GM21786 (cell line): ENCODE results near the gene GRK6.

ENCODE experiments used
- ATAC-seq: cut with Tn5 transposase; IDR thresholded peaks from one replicate; pipeline ENCODE4 v1.9.1; 2021; ENCODE audit not compliant: unreplicated experiment

GRK6 gene

GRCh38 chr5:177468685-177469628 is 42.5 kb downstream of the GRK6 start:
- no peak for ATAC-seq

GRCh38 chr5:177469750-177470525 is 43.5 kb downstream of the GRK6 start:
- ATAC-seq = no peak

- ATAC-seq = no peak
Observed at GRCh38 chr5:177470759-177471536, 44.5 kb downstream of the GRK6 start.

- ATAC-seq = no peak
Observed at GRCh38 chr5:177471610-177472356, 45.3 kb downstream of the GRK6 start.

GRCh38 chr5:177472460-177473442 is 46.3 kb downstream of the GRK6 start:
- ATAC-seq = no peak

- ATAC-seq = no peak
Observed at GRCh38 chr5:177473443-177474001, 47.0 kb downstream of the GRK6 start, which contains the start of gene DBN1. TSS of gene DBN1 (minus strand) at chr5:177473634. CDS start at chr5:177473521, 113 bp downstream.

- ATAC-seq = no peak
Observed at GRCh38 chr5:177474002-177474476, 47.6 kb downstream of the GRK6 start.

GRCh38 chr5:177474846-177475562 is 48.5 kb downstream of the GRK6 start:
- no peak for ATAC-seq

- ATAC-seq = no peak
Observed at GRCh38 chr5:177475563-177476427, 49.3 kb downstream of the GRK6 start.

- ATAC-seq = no peak
Observed at GRCh38 chr5:177476531-177477233, 50.2 kb downstream of the GRK6 start.

- no peak for ATAC-seq
Observed at GRCh38 chr5:177477701-177478477, 51.4 kb downstream of the GRK6 start.

GRCh38 chr5:177478711-177479646 is 52.5 kb downstream of the GRK6 start:
- no peak for ATAC-seq

- no peak for ATAC-seq
Observed at GRCh38 chr5:177479774-177480173, 53.3 kb downstream of the GRK6 start.

GRCh38 chr5:177482359-177482795 is 55.9 kb downstream of the GRK6 start:
- no peak for ATAC-seq

GRCh38 chr5:177483042-177483441 is 56.6 kb downstream of the GRK6 start:
- ATAC-seq = no peak
